ENCODE measurements around the gene RAB30. TPM values are rescaled to one million over a fixed set of nuclear protein-coding genes. Genes with fewer than 3 reads are reported as not detected.

The RAB30 gene
- total RNA-seq, 2 donors from 2014 or later = 12.1 to 19.0 TPM

DNA sequence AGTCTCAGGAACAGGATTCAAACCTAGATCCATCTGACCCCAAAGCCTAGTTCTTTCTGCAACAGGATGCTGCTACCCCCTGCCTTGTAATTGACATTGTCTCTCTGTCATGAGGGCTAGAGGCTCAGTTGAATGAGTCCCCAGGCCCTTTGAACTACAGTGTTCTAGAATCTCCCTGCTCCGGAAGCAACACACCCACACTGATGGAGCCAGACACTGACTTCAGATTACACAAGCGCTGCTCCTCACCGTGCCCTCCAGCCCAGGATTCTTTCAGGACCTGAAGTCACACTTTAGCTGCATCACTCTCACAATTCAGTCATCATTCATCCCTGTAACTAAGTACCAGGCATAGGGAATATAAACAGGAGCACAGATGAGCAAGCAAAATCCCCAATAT is 69.6 kb downstream of the RAB30 start:
- Histone ChIP-seq H3K4me1 (peaks cover 0 to 63% of the 10 kb centered on the region in 2 donors), H3K27ac (no peak overlapping the region), H3K4me3 (no peak overlapping the region), H3K9me3 (no peaks in the 10 kb centered on the region), H3K36me3 (no peaks in the 10 kb centered on the region), H3K27me3 (no peaks in the 10 kb centered on the region)
- TF ChIP-seq, protein P1, sequence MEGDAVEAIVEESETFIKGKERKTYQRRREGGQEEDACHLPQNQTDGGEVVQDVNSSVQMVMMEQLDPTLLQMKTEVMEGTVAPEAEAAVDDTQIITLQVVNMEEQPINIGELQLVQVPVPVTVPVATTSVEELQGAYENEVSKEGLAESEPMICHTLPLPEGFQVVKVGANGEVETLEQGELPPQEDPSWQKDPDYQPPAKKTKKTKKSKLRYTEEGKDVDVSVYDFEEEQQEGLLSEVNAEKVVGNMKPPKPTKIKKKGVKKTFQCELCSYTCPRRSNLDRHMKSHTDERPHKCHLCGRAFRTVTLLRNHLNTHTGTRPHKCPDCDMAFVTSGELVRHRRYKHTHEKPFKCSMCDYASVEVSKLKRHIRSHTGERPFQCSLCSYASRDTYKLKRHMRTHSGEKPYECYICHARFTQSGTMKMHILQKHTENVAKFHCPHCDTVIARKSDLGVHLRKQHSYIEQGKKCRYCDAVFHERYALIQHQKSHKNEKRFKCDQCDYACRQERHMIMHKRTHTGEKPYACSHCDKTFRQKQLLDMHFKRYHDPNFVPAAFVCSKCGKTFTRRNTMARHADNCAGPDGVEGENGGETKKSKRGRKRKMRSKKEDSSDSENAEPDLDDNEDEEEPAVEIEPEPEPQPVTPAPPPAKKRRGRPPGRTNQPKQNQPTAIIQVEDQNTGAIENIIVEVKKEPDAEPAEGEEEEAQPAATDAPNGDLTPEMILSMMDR (IDR thresholded peaks at IDR 0.05) = no peak
- DNase-seq (ENCODE audit: low spot score) = no peak

DNA sequence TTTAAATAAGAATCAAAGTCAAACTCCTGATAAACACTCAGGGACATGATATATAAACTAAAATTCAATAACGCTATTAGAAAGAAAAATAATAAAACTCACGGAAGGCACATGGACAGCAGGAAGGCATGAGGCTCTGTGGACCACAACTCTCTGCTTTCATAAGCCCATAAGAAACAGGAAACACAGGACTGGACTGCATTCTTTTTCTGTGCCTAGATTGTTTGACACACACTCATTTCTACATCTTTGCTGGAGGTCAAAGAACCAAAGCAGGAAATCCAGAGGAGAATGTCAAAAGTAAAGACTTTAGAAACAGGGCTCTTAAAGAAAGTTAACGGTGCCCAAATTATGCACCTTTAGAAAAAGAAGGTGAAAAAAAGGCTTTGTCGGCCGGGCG is 71.3 kb downstream of the RAB30 start:
- TF ChIP-seq, protein P1 (IDR thresholded peaks at IDR 0.05) = no peak
- Histone ChIP-seq H3K27ac (no peak overlapping the region), H3K27me3 (no peaks in the 10 kb centered on the region), H3K4me3 (no peak overlapping the region), H3K4me1 (peaks cover 0 to 66% of the 10 kb centered on the region in 2 donors), H3K36me3 (no peaks in the 10 kb centered on the region), H3K9me3 (no peaks in the 10 kb centered on the region)
- no peak for DNase-seq (ENCODE audit: low spot score)

DNA sequence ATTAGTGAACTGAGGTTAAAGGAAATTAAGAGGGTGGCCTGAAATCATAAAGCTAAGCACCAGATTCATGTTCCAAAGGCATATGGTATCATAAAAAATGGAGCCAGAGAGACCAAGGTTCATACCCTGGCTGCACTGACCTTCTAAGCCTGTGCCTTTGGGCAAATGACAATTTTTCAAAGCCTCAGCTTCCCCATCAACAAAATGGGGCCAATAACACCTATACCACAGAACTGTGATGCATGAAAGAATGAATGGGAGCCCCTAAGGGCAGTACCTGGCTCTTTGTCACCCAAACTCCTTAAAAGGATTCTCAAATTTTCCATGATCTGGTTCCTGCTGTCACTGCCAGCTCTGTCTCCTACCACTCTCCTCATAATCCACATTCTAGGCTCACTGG is 72.5 kb downstream of the RAB30 start:
- no peaks in the 10 kb centered on the region for H3K36me3 ChIP-seq
- H3K27me3 ChIP-seq = no peaks in the 10 kb centered on the region
- H3K4me3 ChIP-seq = no peak overlapping the region
- no peaks in the 10 kb centered on the region for H3K9me3 ChIP-seq
- TF ChIP-seq, protein P1 (IDR thresholded peaks at IDR 0.05) = no peak
- no peak overlapping the region for H3K27ac ChIP-seq
- H3K4me1 ChIP-seq = peaks cover 0 to 77% of the 10 kb centered on the region in 2 donors
- DNase-seq (ENCODE audit: low spot score) = no peak

DNA sequence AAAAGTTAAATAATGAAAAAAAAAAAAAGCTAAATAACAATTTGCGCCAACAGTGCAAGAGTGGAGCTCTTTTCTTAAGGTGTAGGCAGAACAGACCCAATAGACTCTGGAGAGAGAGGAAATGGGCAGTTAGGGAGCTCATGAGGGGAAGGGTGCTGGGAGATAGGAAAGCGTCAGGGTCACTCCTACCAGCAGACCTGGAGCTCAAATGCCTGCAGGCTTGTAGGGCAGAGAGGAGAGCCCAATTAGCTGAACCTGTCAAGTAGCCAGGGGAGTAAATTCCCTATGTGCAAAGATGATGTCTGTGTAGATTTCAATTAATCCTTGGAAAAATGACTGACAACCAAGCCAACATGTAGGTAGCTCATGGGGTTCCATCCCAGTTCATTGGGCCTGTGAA is 73.0 kb downstream of the RAB30 start:
- TF ChIP-seq, protein P1 (IDR thresholded peaks at IDR 0.05) = no peak
- DNase-seq (ENCODE audit: low spot score) = no peak
- no peaks in the 10 kb centered on the region for H3K9me3 ChIP-seq
- H3K36me3 ChIP-seq = no peaks in the 10 kb centered on the region
- H3K4me1 ChIP-seq = peaks cover 0 to 78% of the 10 kb centered on the region in 2 donors
- no peak overlapping the region for H3K4me3 ChIP-seq
- H3K27me3 ChIP-seq = no peaks in the 10 kb centered on the region
- H3K27ac ChIP-seq = no peak overlapping the region

DNA sequence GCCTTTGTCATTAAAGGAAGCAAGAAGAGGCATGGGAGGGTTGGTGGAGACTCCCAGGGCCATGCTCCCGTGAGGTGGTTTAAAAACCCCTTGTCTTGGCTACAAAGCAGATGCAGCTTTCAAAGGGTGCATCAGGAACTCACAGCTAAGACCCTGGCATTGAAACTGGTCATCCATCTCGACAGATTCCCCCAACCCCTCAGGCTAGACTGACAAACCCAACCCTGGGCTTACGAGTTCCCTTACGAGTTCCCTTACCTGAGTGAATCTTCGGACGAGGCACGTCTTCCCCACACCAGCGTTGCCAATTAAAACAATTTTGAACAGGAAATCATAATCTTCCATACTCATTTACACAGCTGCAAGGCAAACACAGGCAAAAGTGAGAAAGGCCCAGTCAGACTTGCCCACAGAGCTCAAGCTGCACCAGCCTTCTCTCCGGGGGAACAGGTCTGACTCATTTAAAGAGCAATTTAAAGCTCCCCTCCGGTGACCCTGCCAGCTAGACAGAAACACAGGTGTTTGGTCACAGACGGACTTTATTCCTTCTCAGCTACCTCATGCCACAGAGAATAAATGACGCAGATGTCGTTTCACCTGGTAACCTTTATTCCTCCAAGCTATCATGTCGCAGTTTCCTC is 74.6 kb downstream of the RAB30 start:
- H3K36me3 ChIP-seq = no peaks in the 10 kb centered on the region
- TF ChIP-seq, protein P1 (IDR thresholded peaks at IDR 0.05) = no peak
- DNase-seq (ENCODE audit: low spot score) = no peak
- no peaks in the 10 kb centered on the region for H3K9me3 ChIP-seq
- no peaks in the 10 kb centered on the region for H3K27me3 ChIP-seq
- H3K4me1 ChIP-seq = peaks cover 0 to 76% of the 10 kb centered on the region in 2 donors
- H3K4me3 ChIP-seq = no peak overlapping the region
- H3K27ac ChIP-seq = no peak overlapping the region
